Kidney (tissue), 14 donors: Measurements from ENCODE around the gene TMEM120B. TPM values are rescaled to one million over a fixed set of nuclear protein-coding genes. Genes with fewer than 3 reads are reported as not detected.

ENCODE experiments used
- DNase-seq, 5 donors: peaks; one replicate each; pipeline ENCODE4 v3.0.0-alpha.2; 2013 to 2020
- FAIRE-seq: peaks from 2 replicates; lab custom pipeline; 2012; peaks lifted over from hg19 to GRCh38; lab: Jason Lieb, UNC
- H3K27ac ChIP-seq, 2 donors: one replicate each; pipeline ENCODE4 v1.7.0; 2013; ENCODE audit warnings: low read depth in 2 of 2, low read length in 2 of 2, inconsistent platforms in 1 of 2
- H3K27me3 ChIP-seq: one replicate; pipeline ENCODE4 v1.7.1; 2013; ENCODE audit warnings: low read length, inconsistent platforms; ENCODE audit not compliant: control insufficient read depth, insufficient read depth
- H3K36me3 ChIP-seq, 3 donors: one replicate each; pipeline versions ENCODE4 v1.7.0 to v1.7.1; 2013; ENCODE audit warnings: low read length in 3 of 3, control low read depth in 1 of 3, inconsistent platforms in 1 of 3; ENCODE audit not compliant: insufficient read depth in 3 of 3, control insufficient read depth in 2 of 3
- H3K4me1 ChIP-seq, 3 donors: one replicate each; pipeline versions ENCODE4 v1.7.0 to v1.7.1; 2013; ENCODE audit warnings: low read length in 3 of 3, inconsistent platforms in 1 of 3, low read depth in 1 of 3; ENCODE audit not compliant: control insufficient read depth in 2 of 3, insufficient read depth in 2 of 3
- H3K4me3 ChIP-seq, 3 donors: one replicate each; pipeline versions ENCODE4 v1.7.0 to v1.8.1; 2013; ENCODE audit warnings: low read length in 3 of 3, control low read depth in 1 of 3, inconsistent platforms in 1 of 3
- H3K9ac ChIP-seq, 3 donors: one replicate each; pipeline versions ENCODE4 v1.7.0 to v1.7.1; 2013; ENCODE audit warnings: low read length in 3 of 3, control low read depth in 1 of 3, inconsistent platforms in 1 of 3
- H3K9me3 ChIP-seq, 3 donors: one replicate each; pipeline versions ENCODE4 v1.7.0 to v1.7.1; 2013; ENCODE audit warnings: low read length in 3 of 3, control low read depth in 1 of 3, inconsistent platforms in 1 of 3; ENCODE audit not compliant: control insufficient read depth in 2 of 3, insufficient read depth in 1 of 3
- intact Hi-C: fragments of 100-400 bp; cut with DNase I; formaldehyde crosslinking; loops from one replicate; pipeline ENCODE4 v1.11.1; 2022
- polyA plus RNA-seq: library from polyadenylated mRNA; stranded (reverse); fragments of 350-450 nt; fragmentation: Illumina TruSeq; extraction: RNeasy Lipid Tissue Mini Kit (QIAGEN cat#74804); gene quantifications from one replicate; pipeline ENCODE4 v1.2.3, GENCODE V29; 2014; ENCODE audit warnings: low read depth, low replicate concordance; ENCODE audit not compliant: insufficient read depth
- total RNA-seq: library from RNA; stranded (reverse); fragmentation: NEBNext Ultra II Directional; extraction: Animal tissue kit (Norgen Biotek cat#: 25700); gene quantifications from one replicate; pipeline ENCODE4 v1.2.1, GENCODE V29; 2021
- TF ChIP-seq, protein P1 (sequence below): IDR thresholded peaks from 3 replicates; pipeline ENCODE4 v1.5.1; 2012; ENCODE audit warnings: mild to moderate bottlenecking, moderate library complexity, borderline replicate concordance; ENCODE audit not compliant: insufficient read depth; ENCODE audit errors: extremely low read depth
- donor health status: control.
- donor health status: control.
- donor health status: control.
- donor health status: control.
- donor health status: control.
- donor health status: DM: yes; HTN: yes; CAD: no.
- donor health status: Normal renal cell carcinoma (clear cell type).

Gene TMEM120B
- total and polyA plus RNA-seq, 2 donors from 2014 or later: 9.0 to 14.2 TPM

DNA sequence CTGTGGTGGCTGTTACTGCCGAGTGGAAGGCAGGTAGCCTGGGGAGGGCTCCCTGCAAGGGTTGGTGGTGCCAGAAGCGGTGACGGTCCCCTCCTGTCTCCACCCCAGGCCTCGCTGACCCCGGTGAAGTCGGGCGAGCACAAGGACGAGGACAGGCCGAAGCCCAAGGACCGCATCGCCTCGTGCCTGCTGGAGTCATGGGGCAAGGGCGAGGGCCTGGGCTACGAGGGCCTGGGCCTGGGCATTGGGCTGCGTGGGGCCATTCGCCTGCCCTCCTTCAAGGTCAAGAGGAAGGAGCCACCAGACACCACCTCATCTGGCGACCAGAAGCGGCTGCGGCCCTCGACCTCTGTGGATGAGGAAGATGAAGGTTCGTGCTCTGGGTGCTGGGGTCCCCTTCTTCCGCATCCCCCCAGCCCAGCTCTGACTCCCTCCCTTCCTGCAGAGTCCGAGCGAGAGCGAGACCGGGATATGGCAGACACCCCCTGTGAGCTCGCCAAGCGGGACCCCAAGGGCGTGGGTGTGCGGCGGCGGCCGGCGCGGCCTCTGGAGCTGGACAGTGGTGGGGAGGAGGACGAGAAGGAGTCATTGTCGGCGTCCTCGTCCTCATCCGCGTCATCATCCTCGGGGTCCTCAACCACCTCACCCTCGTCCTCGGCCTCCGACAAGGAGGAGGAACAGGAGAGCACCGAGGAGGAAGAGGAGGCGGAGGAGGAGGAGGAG lies 104.5 kb downstream of the TMEM120B start:
- intact Hi-C loops: no loop called here
- DNase-seq (no peak), FAIRE-seq (no peak)
- TF ChIP-seq, protein P1, sequence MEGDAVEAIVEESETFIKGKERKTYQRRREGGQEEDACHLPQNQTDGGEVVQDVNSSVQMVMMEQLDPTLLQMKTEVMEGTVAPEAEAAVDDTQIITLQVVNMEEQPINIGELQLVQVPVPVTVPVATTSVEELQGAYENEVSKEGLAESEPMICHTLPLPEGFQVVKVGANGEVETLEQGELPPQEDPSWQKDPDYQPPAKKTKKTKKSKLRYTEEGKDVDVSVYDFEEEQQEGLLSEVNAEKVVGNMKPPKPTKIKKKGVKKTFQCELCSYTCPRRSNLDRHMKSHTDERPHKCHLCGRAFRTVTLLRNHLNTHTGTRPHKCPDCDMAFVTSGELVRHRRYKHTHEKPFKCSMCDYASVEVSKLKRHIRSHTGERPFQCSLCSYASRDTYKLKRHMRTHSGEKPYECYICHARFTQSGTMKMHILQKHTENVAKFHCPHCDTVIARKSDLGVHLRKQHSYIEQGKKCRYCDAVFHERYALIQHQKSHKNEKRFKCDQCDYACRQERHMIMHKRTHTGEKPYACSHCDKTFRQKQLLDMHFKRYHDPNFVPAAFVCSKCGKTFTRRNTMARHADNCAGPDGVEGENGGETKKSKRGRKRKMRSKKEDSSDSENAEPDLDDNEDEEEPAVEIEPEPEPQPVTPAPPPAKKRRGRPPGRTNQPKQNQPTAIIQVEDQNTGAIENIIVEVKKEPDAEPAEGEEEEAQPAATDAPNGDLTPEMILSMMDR: no peak
- no peaks in the 10 kb centered on the region for H3K27me3 ChIP-seq
- H3K9ac ChIP-seq: no peak overlapping the region
- peaks cover 0 to 13% (median 6%) of the 10 kb centered on the region in 3 donors for H3K4me1 ChIP-seq
- no peak overlapping the region for H3K4me3 ChIP-seq
- H3K27ac ChIP-seq: no peak overlapping the region
- no peaks in the 10 kb centered on the region for H3K9me3 ChIP-seq
- H3K36me3 ChIP-seq: peaks cover 12 to 47% (median 41%) of the 10 kb centered on the region in 3 donors

- Histone ChIP-seq H3K27me3 (no peaks in the 10 kb centered on the region), H3K9me3 (no peaks in the 10 kb centered on the region), H3K4me1 (peaks cover 0 to 12% (median 6%) of the 10 kb centered on the region in 3 donors), H3K36me3 (peaks cover 12 to 51% (median 43%) of the 10 kb centered on the region in 3 donors), H3K27ac (no peak overlapping the region), H3K9ac (no peak overlapping the region), H3K4me3 (no peak overlapping the region)
- TF ChIP-seq, protein P1: no peak
- FAIRE-seq (no peak), DNase-seq (no peak)
- intact Hi-C loops: no loop called here
These were observed 105.1 kb downstream of the TMEM120B start for GRCh38 chr12:121817648-121818043.

GRCh38 chr12:121819212-121819949 lies 106.8 kb downstream of the TMEM120B start:
- Histone ChIP-seq H3K9me3 (no peaks in the 10 kb centered on the region), H3K27me3 (no peaks in the 10 kb centered on the region), H3K27ac (no peak overlapping the region), H3K4me1 (no peaks in the 10 kb centered on the region), H3K4me3 (no peak overlapping the region), H3K9ac (no peak overlapping the region), H3K36me3 (peaks cover 14 to 50% (median 49%) of the 10 kb centered on the region in 3 donors)
- intact Hi-C loops: no loop called here
- TF ChIP-seq, protein P1: no peak
- FAIRE-seq (no peak), DNase-seq (no peak)
